GM21528 (cell line): ENCODE results near the gene NPEPL1.

Source experiments
- ATAC-seq: cut with Tn5 transposase; IDR thresholded peaks from one replicate; pipeline ENCODE4 v1.9.1; 2021; ENCODE audit warnings: mild to moderate bottlenecking, moderate library complexity; ENCODE audit not compliant: unreplicated experiment, low FRiP score

Gene NPEPL1

GRCh38 chr20:58711266-58712051 lies 18.9 kb downstream of the NPEPL1 start:
- no peak for ATAC-seq

DNA sequence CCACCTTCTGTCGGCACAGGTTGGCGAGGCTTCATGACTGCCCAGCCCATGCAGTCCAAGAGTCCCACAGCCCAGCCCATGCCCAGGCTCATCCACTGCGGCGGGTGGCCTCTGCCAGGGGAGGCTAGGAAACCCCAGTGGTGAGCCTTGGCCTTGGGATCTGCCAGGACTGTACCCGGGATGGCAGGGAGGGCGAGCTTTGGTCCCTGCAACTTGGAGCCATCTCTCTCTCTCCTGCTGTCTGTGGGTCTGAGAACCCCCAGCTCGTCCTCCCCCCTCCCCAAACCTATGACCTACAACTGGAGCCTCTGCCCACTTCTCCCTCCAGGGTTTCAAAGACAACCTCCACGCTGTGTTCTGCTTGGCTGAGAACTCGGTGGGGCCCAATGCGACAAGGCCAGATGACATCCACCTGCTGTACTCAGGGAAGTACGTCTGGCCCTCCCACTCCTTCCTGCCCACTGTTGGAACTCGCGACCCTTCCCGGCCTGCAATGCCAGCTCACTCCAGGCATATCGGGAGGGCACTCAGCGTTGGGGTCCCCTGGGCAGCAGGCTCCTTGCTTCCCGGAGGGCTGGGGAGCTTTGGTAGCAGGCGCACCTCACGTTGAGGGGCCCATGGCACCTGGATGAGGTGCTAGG lies 19.7 kb downstream of the NPEPL1 start:
- ATAC-seq, result no peak

DNA sequence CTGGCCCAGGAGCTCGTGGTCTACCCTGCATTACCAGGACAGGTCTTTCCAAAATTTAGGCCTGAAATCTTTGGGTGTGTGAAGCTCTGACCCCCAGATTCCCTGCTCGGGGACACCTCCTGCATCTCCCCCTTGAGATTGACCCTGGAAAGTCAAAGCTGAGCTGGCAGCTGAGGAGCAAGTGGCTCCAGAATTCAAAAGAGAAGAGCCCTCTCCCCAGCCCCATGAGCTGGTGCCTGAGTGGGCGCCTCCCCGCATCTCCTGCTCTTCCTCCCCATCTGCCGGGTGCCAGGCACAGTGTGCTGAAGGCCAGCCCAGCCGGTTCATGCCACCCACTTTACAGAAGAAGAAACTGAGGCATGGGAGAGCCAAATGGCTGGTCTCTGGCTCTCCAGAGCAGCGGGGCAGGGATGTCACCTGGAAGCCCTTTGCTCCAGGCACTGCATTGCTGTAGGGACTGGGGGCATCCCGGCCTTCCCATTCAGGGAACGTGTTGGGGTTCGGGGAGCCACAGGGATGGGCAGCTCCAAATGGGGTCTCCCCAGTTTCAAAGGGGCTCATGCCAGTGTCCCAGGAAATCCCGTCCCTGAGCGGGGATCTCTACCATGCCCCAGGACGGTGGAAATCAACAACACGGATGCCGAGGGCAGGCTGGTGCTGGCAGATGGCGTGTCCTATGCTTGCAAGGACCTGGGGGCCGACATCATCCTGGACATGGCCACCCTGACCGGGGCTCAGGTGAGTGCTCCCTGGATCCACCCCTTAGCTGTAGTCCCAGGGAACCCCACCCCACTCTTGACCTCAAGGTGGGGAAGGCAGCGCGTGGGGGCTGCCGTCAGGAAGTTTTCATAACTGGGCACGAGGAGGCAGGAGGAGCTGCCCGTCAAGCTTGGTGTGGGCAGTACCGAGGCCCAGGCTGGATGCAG lies 20.5 kb downstream of the NPEPL1 start:
- no peak for ATAC-seq

DNA sequence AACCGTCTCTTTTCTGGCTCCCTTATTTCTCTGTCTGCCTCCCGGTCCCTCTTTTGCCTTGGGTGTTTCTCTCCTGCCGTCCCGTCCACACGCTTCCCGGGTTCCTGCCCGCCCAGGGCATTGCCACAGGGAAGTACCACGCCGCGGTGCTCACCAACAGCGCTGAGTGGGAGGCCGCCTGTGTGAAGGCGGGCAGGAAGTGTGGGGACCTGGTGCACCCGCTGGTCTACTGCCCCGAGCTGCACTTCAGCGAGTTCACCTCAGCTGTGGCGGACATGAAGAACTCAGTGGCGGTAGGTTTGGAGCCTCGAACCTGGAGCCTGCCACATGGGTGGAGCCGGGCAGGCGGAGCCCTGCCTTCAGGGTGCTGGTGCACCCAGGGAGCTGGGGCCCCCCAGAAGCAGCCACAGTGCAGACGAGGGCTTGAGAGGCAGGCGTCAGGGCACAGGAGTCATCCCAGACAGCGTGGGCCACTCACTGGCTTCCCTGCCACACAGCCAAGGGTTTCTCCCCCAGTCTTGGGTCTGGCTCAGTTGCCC lies 21.3 kb downstream of the NPEPL1 start:
- no peak for ATAC-seq

- no peak for ATAC-seq
Observed at GRCh38 chr20:58714340-58714922, 21.8 kb downstream of the NPEPL1 start.

- ATAC-seq, result no peak
Observed at GRCh38 chr20:58714923-58715351, 22.3 kb downstream of the NPEPL1 start.

DNA sequence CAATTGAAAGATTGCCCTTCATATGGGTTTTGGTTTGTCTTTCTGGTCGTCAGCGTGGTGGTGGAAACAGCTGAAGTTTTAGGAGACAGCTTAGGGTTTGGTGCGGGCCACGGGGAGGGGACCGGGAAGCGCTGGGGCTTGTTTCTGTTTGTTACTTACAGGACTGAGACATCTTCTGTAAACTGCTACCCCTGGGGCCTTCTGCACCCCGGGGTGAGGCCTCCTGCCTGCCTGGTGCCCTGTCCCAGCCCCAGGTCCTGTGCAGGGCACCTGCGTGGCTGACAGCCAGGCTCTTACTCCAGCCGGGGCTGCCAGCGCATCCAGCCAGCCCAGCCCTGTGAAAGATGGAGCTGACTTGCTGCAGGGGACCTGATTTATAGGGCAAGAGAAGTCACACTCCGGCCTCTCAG lies 22.8 kb downstream of the NPEPL1 start:
- no peak for ATAC-seq

DNA sequence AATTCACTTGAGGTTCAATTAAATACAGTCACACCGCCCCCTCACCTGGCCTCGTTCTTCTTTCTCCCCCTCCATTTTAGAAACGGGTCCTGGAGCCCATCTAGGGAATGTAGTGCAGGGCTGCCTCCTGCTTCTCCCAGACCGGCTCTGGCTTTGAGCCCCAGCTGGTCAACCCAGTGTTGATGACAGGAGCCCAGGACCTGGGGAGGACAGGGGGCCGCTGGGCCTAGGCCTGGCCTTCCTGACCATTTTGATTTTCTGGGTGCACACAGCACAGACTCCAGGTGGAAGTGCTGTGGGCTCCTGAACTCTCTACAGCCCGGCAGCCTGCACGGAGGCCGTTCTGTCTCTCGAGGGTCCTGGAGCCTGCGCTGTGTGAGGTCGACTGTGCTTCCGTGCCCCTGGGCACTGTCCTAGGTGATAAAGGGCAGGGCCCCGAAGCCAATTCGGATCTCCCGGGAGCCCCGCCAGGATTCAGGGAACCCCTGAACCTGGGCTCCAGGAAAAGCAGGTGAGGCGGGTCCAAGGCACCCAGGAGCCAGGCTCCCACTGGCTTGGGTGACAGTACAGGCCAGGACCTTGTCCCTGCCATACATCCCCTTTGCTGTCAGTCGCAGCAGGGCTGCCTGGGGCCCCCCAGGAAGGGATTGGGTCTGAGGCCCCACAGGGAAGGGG lies 23.3 kb downstream of the NPEPL1 start:
- ATAC-seq, result no peak

DNA sequence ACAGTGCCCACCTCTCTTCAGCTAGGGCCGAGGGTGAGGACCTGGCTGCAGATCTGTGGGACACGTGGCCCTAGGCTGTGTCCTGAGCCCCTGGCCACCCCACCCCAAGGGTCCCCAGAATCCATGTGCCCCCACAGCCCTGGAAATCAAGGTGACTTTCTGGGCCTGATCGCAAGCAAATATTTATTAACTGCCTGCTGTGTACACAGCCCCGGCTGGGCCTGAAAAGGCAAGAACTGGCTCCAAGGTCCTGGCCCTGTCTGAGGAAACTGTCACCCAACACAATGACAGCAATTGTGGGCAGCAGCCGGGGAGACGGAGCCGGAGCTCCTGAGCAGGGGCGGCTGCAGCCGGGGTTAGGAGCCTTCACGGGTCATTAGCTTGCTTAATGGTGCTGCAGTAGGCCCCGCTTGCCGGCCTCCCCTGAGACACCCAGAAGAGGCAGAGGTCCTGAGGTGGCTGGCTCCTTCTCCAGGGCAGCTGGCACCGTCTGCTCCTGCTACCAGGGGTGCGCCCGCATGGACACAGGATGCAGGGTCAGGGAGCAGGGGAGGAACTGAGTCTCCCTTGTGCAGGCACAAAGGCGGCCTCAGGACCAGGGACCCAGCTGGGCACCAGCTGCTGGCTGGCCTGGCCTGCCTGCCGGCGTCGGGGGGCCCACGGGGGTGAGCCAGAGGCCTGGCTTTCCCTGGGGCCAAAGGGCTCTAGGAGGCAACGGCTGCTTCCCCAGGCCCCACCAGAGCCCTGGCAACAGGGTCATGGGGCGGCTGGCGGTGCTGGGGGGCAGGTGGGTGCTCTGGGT lies 24.1 kb downstream of the NPEPL1 start:
- ATAC-seq, result no peak

DNA sequence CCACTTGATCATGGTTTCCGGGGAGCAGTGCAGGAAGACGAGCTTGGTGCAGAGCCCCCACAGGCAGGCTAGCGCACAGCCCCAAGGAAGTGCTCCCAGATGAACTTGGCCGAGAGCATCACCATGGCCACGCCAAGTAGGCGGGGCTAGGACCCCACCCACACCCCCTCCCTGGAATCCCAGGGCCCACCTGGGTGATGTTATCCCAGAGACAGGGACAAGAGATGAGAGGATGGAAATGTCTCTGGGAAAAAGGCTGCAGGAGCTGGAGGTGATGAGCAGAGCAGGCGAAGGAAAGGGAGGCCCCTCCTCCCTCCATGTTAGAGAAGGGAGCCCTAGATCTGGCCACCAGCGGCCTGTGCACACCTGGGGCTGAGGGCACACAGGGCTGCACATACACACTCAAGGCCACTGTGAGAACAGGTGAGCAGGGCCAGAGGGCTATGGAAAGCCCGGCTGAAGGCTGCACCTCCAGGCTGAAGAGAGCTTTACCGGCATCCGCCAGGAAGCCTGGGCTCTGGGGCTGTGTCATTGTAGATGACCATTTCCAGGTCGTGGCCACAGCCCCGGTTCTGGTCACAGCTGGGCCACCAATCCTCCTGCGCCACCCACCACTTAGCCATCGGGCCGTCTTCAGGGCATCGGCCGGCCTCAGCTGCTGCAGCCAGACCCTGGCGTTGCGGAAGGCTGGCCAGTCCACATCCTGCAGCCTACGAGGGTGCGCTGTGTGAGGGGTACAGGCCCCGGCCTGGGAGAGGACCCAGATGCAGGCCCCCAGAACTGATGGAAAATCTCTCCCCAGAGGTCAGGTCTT lies 24.9 kb downstream of the NPEPL1 start:
- no peak for ATAC-seq

GRCh38 chr20:58718121-58718563 lies 25.5 kb downstream of the NPEPL1 start:
- ATAC-seq, result no peak

DNA sequence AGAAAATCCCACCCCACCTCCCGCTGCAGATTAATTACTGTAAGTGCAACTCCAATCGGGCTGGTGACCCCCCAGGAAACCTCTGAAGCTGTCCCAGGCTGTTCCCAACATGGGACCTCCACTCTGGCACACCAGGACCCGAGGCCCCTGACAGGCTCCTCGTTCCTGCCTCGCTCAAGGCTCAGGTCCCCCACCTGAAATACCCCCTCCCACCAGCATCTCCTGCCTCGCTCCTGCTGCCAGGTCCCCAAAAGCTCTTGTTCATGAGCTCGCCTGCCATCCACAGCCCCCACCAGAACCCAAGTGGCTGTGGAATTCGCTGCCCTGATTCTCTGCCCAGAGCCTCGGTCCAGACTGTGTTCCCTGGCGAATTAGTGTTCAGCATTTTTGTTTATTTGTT lies 26.1 kb downstream of the NPEPL1 start:
- no peak for ATAC-seq

- ATAC-seq, result no peak
Observed at GRCh38 chr20:58719258-58719657, 26.7 kb downstream of the NPEPL1 start.

DNA sequence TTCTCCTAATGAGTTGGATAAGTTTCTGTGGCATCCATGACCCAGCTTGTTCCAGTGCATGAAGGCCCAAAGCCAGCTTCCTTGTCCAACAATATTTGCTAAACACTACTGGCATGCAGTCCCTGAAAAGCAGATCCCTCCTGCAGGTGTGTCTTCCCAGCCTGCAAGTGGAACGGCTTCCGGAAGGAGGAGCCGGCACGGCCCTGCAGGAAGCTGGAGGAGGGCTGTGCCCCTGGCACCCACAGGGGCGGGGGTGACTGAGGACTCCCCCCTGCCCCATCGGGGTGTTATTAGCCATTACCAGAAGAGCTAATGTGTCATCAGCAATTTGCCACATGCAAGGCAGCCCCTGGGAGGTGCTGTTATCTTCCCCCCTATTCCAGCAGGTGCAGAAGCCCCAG lies 27.4 kb downstream of the NPEPL1 start:
- no peak for ATAC-seq

DNA sequence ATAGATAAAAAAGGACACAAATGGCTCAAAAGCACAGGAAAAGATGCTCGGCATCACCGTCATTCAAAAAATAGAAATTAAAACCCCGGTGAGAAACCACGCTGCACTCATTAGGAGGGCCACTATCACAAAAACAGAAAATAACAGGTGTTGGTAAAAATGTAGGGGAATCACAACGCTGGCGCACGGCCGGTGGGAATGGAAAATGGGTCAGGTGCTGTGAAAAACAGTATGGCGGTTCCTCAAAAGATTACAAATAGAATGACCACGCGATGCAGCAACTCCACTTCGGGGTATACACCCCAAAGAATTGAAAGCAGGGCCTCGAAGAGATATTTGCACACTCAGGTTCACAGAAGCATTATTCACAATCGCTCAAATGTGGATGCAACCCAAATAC lies 28.3 kb downstream of the NPEPL1 start:
- no peak for ATAC-seq

DNA sequence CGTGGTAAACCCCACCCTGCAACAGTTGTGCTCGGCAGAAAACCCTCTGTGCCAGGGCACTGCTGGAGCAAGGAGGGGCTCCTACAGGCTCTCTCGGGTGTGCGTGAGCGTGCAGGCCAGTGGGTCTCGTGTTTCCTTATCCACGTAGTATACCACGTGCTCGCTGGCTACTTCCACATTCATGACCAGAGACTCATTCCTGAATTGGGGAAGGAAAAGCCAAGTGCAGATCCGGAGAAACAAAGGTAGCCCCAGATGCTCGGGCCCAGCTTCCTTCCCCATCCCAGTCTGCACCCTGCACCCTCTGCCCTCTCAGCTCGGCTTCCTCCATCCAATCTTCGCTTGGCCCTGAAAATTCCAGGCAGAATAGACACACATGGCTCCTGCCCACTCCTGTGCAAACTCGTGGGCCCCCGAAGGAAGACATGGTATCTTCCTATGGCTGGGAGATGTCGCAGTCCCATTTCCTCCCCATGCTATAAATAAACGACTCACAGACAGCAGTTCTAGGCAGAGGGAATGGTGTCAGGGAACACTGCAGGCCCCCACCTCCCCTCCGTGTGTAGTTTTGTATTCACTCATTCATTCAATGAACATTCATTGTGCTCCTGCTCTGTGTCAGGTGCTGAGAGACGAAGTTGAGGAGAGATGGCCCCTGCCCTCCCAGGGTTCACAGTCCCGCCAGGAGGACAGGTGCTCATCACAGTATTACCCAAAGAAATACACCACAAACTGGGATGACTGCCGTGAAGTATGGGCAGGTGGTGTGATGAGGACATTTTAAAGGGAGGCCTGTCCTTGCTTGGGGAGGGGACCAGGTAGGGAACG lies 29.6 kb downstream of the NPEPL1 start:
- no peak for ATAC-seq

- no peak for ATAC-seq
Observed at GRCh38 chr20:58722877-58723627, 30.5 kb downstream of the NPEPL1 start.
